Mesendoderm (in vitro differentiated cells): Measurements from ENCODE around the gene MACROD2.

Source experiments
- DNase-seq: peaks from one replicate; pipeline ENCODE4 v3.0.0; 2013
- H2AK5ac ChIP-seq: 2 replicates; pipeline ENCODE4 v1.6.1; 2013; ENCODE audit warnings: low read length, inconsistent platforms
- H2BK120ac ChIP-seq: 2 replicates; pipeline ENCODE4 v1.6.1; 2013; ENCODE audit warnings: low read depth, mild to moderate bottlenecking, low read length, moderate library complexity, mixed read lengths
- H2BK15ac ChIP-seq: replicated peaks from 2 replicates; pipeline ENCODE4 v1.6.1; 2013; ENCODE audit warnings: low read depth, mild to moderate bottlenecking, moderate library complexity
- H2BK5ac ChIP-seq: 2 replicates; pipeline ENCODE4 v1.6.1; 2013; ENCODE audit warnings: low read length, inconsistent platforms
- H3K18ac ChIP-seq: 2 replicates; pipeline ENCODE4 v1.6.1; 2013; ENCODE audit warnings: mild to moderate bottlenecking, low read length, mixed read lengths
- H3K23ac ChIP-seq: one replicate; pipeline ENCODE4 v1.6.1; 2013; ENCODE audit warnings: low read length
- H3K27ac ChIP-seq: 2 replicates; pipeline ENCODE4 v1.5.1; 2013; ENCODE audit warnings: low read depth, mild to moderate bottlenecking, inconsistent platforms, low read length, moderate library complexity
- H3K27me3 ChIP-seq: 2 replicates; pipeline ENCODE4 v1.6.1; 2013; ENCODE audit warnings: low read length, control low read depth, mild to moderate bottlenecking, inconsistent platforms; ENCODE audit not compliant: insufficient read depth, poor library complexity
- H3K36me3 ChIP-seq: 2 replicates; pipeline ENCODE4 v1.6.1; 2013; ENCODE audit warnings: low read length, inconsistent platforms; ENCODE audit not compliant: control insufficient read depth, insufficient read depth
- H3K4ac ChIP-seq: one replicate; pipeline ENCODE4 v1.6.1; 2013; ENCODE audit warnings: low read depth, mild to moderate bottlenecking, low read length, moderate library complexity
- H3K4me1 ChIP-seq: 2 replicates; pipeline ENCODE4 v1.6.1; 2013; ENCODE audit warnings: low read depth, low read length, inconsistent platforms; ENCODE audit not compliant: control insufficient read depth
- H3K4me2 ChIP-seq: 2 replicates; pipeline ENCODE4 v1.6.1; 2013; ENCODE audit warnings: low read length
- H3K4me3 ChIP-seq: 2 replicates; pipeline ENCODE4 v1.5.1; 2013; ENCODE audit warnings: mild to moderate bottlenecking, low read length
- H3K56ac ChIP-seq: one replicate; pipeline ENCODE4 v1.6.1; 2013; ENCODE audit warnings: low read length
- H3K79me1 ChIP-seq: 2 replicates; pipeline ENCODE4 v1.6.1; 2013; ENCODE audit warnings: low read length, inconsistent platforms
- H3K79me2 ChIP-seq: 2 replicates; pipeline ENCODE4 v1.6.1; 2013; ENCODE audit warnings: mild to moderate bottlenecking, low read length; ENCODE audit not compliant: control insufficient read depth, insufficient read depth
- H3K9ac ChIP-seq: 2 replicates; pipeline ENCODE4 v1.6.1; 2013; ENCODE audit warnings: low read length, inconsistent platforms
- H4K5ac ChIP-seq: one replicate; pipeline ENCODE4 v1.6.1; 2013; ENCODE audit warnings: low read length
- H4K8ac ChIP-seq: one replicate; pipeline ENCODE4 v1.6.1; 2013; ENCODE audit warnings: low read depth, mild to moderate bottlenecking, control low read depth, low read length, moderate library complexity
- WGBS: extraction: QIAGEN DNeasy Blood & Tissue Kit; methylation state at CpG from one replicate; pipeline ENCODE4 v1.1.7; 2013; ENCODE audit warnings: low lambda C conversion rate, missing lambda C conversion rate; ENCODE audit not compliant: insufficient coverage; ENCODE audit errors: extremely low coverage; 5-methylcytosine and 5-hydroxymethylcytosine counted together

Gene MACROD2

DNA sequence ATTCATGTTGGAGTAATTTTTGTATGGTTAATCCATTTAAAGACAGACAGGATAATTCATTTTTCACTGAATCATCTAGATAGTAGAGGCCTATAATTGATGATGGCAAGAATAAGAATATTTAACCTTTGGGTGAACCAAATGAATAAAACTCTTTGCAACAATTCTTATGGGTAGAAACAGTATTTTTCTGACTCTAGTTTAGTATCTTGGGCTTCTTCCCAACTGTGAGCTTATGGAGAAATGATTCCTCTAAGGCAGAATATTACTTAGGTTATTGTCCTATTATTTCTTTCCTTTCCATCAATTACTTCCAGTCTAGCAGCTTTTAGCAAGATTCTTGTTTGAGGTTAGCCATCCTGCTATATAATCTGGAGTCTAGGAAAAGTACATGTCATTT lies 1077.0 kb downstream of the MACROD2 start:
- H3K18ac ChIP-seq, result no peak overlapping the region

DNA sequence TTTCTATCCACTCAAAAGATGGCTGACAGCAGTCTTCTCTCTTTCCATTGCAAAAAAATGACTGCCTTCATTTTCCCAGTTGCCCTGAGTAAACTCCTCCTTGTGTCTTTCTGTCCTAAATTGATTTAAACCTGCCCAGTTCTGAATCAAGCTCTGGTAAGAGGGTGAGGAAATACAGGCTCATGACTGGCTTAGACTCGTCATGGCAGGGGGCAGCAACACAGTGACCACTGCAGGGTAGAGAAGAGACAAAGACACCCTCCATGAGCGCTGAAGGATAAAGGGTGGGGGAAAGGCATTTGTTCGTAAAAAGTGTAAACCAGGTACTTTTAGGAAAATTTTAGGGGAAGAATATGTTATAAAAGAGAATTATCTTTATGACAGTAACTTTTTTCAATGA lies 1080.3 kb downstream of the MACROD2 start:
- no peaks in the 10 kb centered on the region for H3K79me1 ChIP-seq
- DNase-seq, result no peak
- no peak overlapping the region for H4K8ac ChIP-seq
- WGBS, result 100% methylated on average over 1 of the region's 3 CpGs
- H2AK5ac ChIP-seq, result no peak overlapping the region
- H3K9ac ChIP-seq, result no peak overlapping the region
- H3K4me2 ChIP-seq, result no peak overlapping the region
- H3K18ac ChIP-seq, result no peak overlapping the region
- H2BK5ac ChIP-seq, result no peak overlapping the region
- no peak overlapping the region for H3K23ac ChIP-seq
- no peak overlapping the region for H2BK15ac ChIP-seq
- H3K27me3 ChIP-seq, result no peaks in the 10 kb centered on the region
- H3K56ac ChIP-seq, result no peak overlapping the region
- no peak overlapping the region for H2BK120ac ChIP-seq
- H3K4ac ChIP-seq, result no peak overlapping the region
- no peak overlapping the region for H4K5ac ChIP-seq
- no peaks in the 10 kb centered on the region for H3K79me2 ChIP-seq
- H3K4me1 ChIP-seq, result no peaks in the 10 kb centered on the region
- H3K27ac ChIP-seq, result no peak overlapping the region
- H3K4me3 ChIP-seq, result no peak overlapping the region
- no peaks in the 10 kb centered on the region for H3K36me3 ChIP-seq

More for the DNA sequence above, 1077.0 kb downstream of the MACROD2 start:
- Histone ChIP-seq H3K4me2 (no peak overlapping the region), H3K9ac (no peak overlapping the region), H3K79me2 (no peaks in the 10 kb centered on the region), H4K8ac (no peak overlapping the region), H3K79me1 (no peaks in the 10 kb centered on the region), H3K23ac (no peak overlapping the region), H2BK5ac (no peak overlapping the region), H3K27ac (no peak overlapping the region), H3K4ac (no peak overlapping the region), H3K4me1 (no peaks in the 10 kb centered on the region), H3K27me3 (no peaks in the 10 kb centered on the region), H3K56ac (no peak overlapping the region), H3K4me3 (no peak overlapping the region), H2BK120ac (no peak overlapping the region), H2AK5ac (no peak overlapping the region), H2BK15ac (no peak overlapping the region), H4K5ac (no peak overlapping the region), H3K36me3 (no peaks in the 10 kb centered on the region)
- no peak for DNase-seq

DNA sequence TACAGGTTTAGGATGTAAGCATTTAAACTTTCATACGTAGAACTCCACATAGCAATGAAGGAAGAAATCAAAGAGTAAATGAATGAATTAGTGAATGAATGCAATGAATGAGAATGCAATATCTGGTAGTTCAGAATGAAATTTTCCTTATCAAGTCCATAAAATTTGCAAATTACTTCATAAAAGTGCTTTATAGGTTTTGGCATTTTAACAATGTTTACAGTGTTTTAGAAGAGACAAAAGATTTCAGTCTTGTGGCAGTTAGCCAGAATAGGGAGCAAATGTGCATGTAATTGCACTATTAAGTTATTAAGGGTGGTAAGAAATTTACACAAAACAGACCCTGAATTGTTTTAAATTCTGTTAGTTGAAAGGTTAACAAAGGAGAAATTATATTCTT lies 1081.5 kb downstream of the MACROD2 start:
- no peak for DNase-seq
- H3K79me1 ChIP-seq, result no peaks in the 10 kb centered on the region
- no peaks in the 10 kb centered on the region for H3K36me3 ChIP-seq
- no peak overlapping the region for H2BK120ac ChIP-seq
- H3K18ac ChIP-seq, result no peak overlapping the region
- H4K8ac ChIP-seq, result no peak overlapping the region
- H3K4me1 ChIP-seq, result no peaks in the 10 kb centered on the region
- H3K27me3 ChIP-seq, result no peaks in the 10 kb centered on the region
- no peak overlapping the region for H3K4me3 ChIP-seq
- H2BK5ac ChIP-seq, result no peak overlapping the region
- H3K4me2 ChIP-seq, result no peak overlapping the region
- no peak overlapping the region for H3K23ac ChIP-seq
- H3K56ac ChIP-seq, result no peak overlapping the region
- H2AK5ac ChIP-seq, result no peak overlapping the region
- H3K27ac ChIP-seq, result no peak overlapping the region
- no peak overlapping the region for H3K4ac ChIP-seq
- no peak overlapping the region for H3K9ac ChIP-seq
- no peak overlapping the region for H4K5ac ChIP-seq
- WGBS, result no CpG with 5 or more reads among the region's 1 CpG
- H2BK15ac ChIP-seq, result no peak overlapping the region
- H3K79me2 ChIP-seq, result no peaks in the 10 kb centered on the region

DNA sequence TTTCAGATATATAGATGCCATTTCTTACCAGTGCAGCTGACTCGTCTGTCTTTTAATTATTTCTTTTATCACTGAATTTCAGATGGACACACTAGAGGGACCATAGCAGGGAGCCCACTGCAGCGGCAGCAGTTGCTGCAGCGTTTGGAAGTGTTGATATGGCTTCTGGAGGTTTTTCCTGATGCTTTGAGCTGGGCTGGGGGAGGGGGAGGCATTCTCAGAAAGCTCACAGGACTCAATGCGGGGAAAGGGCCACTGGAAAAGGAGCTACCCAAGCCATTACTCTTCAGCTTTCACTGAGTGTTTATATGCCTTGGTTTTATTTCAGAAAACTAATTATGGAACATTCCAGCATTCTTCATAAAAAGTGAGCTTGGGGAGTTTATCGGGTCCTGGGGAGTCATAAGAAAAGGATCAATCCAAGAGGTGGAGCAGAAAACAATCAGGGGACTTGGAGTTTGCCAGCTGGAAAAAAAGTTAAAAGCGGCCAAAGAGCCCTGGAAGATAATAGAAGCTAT lies 1082.5 kb downstream of the MACROD2 start:
- Histone ChIP-seq H3K23ac (no peak overlapping the region), H3K4me3 (no peak overlapping the region), H3K4me2 (no peak overlapping the region), H3K27ac (no peak overlapping the region), H2BK120ac (no peak overlapping the region), H3K18ac (no peak overlapping the region), H3K9ac (no peak overlapping the region), H3K79me1 (no peaks in the 10 kb centered on the region), H4K5ac (no peak overlapping the region), H3K56ac (no peak overlapping the region), H3K27me3 (no peaks in the 10 kb centered on the region), H3K4me1 (no peaks in the 10 kb centered on the region), H4K8ac (no peak overlapping the region), H2AK5ac (no peak overlapping the region), H3K36me3 (no peaks in the 10 kb centered on the region), H3K4ac (no peak overlapping the region), H2BK15ac (no peak overlapping the region), H3K79me2 (no peaks in the 10 kb centered on the region), H2BK5ac (no peak overlapping the region)
- no CpG with 5 or more reads among the region's 6 CpGs for WGBS
- peak; percentile 27 for DNase-seq

DNA sequence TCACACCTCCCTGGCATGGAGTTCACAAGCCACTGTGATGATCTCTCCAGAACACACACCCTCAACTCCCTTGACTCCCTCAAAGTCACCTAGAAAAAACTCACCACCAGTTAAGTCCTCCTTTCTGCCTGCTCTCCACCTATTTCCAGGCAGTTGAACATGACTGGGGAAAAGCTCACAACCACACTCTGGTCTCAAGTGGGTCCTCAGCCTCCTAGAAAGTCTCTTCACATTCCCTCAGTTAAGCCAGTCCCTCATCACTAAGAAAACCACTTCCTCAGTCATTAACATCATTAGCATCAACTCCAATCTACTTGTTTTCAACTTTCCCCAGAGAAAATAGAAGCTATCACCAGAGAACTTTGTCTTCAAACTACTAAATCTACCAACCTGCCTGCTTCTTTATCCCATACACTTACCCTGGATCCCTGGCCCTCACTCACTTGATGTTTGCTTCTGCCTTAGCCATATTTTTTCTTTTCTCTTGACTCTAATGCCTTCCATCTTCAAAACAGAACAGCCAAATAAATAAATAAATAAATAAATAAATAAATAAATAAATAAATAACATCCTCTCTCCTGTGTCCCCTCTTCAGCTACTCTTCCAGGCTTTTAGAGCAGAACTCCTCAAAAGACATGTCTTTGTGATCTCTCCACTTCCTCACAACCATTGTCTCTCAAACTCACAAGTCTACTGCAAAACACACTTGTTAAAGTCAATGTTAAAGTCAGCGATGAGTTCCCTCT lies 1084.5 kb downstream of the MACROD2 start:
- no peak overlapping the region for H3K18ac ChIP-seq
- H3K23ac ChIP-seq, result no peak overlapping the region
- H4K5ac ChIP-seq, result no peak overlapping the region
- no peaks in the 10 kb centered on the region for H3K27me3 ChIP-seq
- H3K79me1 ChIP-seq, result no peaks in the 10 kb centered on the region
- no peak overlapping the region for H3K56ac ChIP-seq
- H3K4ac ChIP-seq, result no peak overlapping the region
- no peak overlapping the region for H3K4me3 ChIP-seq
- no peak overlapping the region for H3K4me2 ChIP-seq
- no peak overlapping the region for H2BK15ac ChIP-seq
- H2BK5ac ChIP-seq, result no peak overlapping the region
- H3K4me1 ChIP-seq, result no peaks in the 10 kb centered on the region
- no peak overlapping the region for H3K9ac ChIP-seq
- H3K27ac ChIP-seq, result no peak overlapping the region
- H3K79me2 ChIP-seq, result no peaks in the 10 kb centered on the region
- H2AK5ac ChIP-seq, result no peak overlapping the region
- no peak for DNase-seq
- H4K8ac ChIP-seq, result no peak overlapping the region
- no CpG with 5 or more reads among the region's 1 CpG for WGBS
- H3K36me3 ChIP-seq, result no peaks in the 10 kb centered on the region
- no peak overlapping the region for H2BK120ac ChIP-seq

DNA sequence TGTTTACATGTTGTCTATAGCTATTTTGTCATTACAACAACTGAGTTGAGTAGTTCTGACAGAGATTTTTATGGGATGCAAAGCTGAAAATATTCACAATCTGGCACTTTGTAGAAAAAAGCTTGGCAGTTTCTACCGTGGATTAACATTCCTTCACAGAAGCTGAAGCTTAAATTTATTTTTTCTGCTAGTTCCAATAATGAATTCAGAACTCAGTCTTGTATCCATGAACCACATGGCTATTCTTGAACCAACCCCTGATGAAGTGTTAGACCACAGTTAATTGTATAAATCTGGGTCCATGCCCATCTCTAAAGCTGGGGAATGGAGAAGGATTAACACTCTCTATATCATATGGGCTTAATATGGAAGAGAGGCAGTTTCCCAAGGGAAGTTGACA lies 1085.9 kb downstream of the MACROD2 start:
- Histone ChIP-seq H3K23ac (no peak overlapping the region), H2BK15ac (no peak overlapping the region), H3K79me1 (no peaks in the 10 kb centered on the region), H3K27ac (no peak overlapping the region), H4K8ac (no peak overlapping the region), H4K5ac (no peak overlapping the region), H3K18ac (no peak overlapping the region), H2BK5ac (no peak overlapping the region), H2AK5ac (no peak overlapping the region), H3K56ac (no peak overlapping the region), H3K27me3 (no peaks in the 10 kb centered on the region), H3K4me2 (no peak overlapping the region), H3K9ac (no peak overlapping the region), H3K4me1 (no peaks in the 10 kb centered on the region), H3K36me3 (no peaks in the 10 kb centered on the region), H3K4ac (no peak overlapping the region), H3K4me3 (no peak overlapping the region), H3K79me2 (no peaks in the 10 kb centered on the region), H2BK120ac (no peak overlapping the region)
- WGBS, result no CpG with 5 or more reads among the region's 1 CpG
- DNase-seq, result no peak
